Neuronal stem cell (in vitro differentiated cells): ENCODE measurements around the gene LIPN.

Experiments used
- DNase-seq: peaks from one replicate; pipeline ENCODE4 v3.0.0-alpha.2; 2013; ENCODE audit warnings: low spot score
- H2AFZ ChIP-seq: one replicate; pipeline ENCODE4 v1.6.1; 2013; ENCODE audit warnings: mild to moderate bottlenecking, low read length, inconsistent platforms
- H2AK5ac ChIP-seq: 2 replicates; pipeline ENCODE4 v1.6.1; 2013; ENCODE audit warnings: low read depth, mild to moderate bottlenecking, inconsistent platforms, low read length, moderate library complexity, mixed read lengths
- H2BK120ac ChIP-seq: 2 replicates; pipeline ENCODE4 v1.6.1; 2013; ENCODE audit warnings: low read depth, mild to moderate bottlenecking, inconsistent platforms, low read length, moderate library complexity, mixed read lengths
- H2BK12ac ChIP-seq: one replicate; pipeline ENCODE4 v1.6.1; 2013; ENCODE audit warnings: low read length, inconsistent platforms
- H2BK15ac ChIP-seq: 2 replicates; pipeline ENCODE4 v1.6.1; 2013; ENCODE audit warnings: mild to moderate bottlenecking, low read length, inconsistent platforms, mixed read lengths
- H2BK5ac ChIP-seq: one replicate; pipeline ENCODE4 v1.6.1; 2013; ENCODE audit warnings: inconsistent platforms, mild to moderate bottlenecking, low read length, moderate library complexity
- H3K14ac ChIP-seq: one replicate; pipeline ENCODE4 v1.6.1; 2013; ENCODE audit warnings: low read length, inconsistent platforms
- H3K18ac ChIP-seq: 2 replicates; pipeline ENCODE4 v1.6.1; 2013; ENCODE audit warnings: low read length, inconsistent platforms
- H3K23ac ChIP-seq: 2 replicates; pipeline ENCODE4 v1.6.1; 2013; ENCODE audit warnings: low read depth, mild to moderate bottlenecking, mixed read lengths, low read length, inconsistent platforms; ENCODE audit not compliant: poor library complexity
- H3K27ac ChIP-seq: replicated peaks from 3 replicates; pipeline ENCODE4 v1.5.1; 2013; ENCODE audit warnings: low read length, inconsistent platforms
- H3K27me3 ChIP-seq, 3 experiments: 2 replicates each; pipeline ENCODE4 v1.6.1; 2013; ENCODE audit warnings: low read length in 3 of 3, mild to moderate bottlenecking in 2 of 3, inconsistent platforms in 1 of 3, low read depth in 1 of 3, mixed read lengths in 1 of 3, moderate library complexity in 1 of 3; ENCODE audit not compliant: control insufficient read depth in 3 of 3, insufficient read depth in 3 of 3
- H3K36me3 ChIP-seq, 2 donors: replicated peaks in 1 of 2; 2 replicates each; pipeline ENCODE4 v1.6.1; 2013; ENCODE audit warnings: low read length in 2 of 2; ENCODE audit not compliant: control insufficient read depth in 2 of 2, insufficient read depth in 2 of 2
- H3K4ac ChIP-seq: 2 replicates; pipeline ENCODE4 v1.6.1; 2013; ENCODE audit warnings: inconsistent platforms, mild to moderate bottlenecking, low read length, moderate library complexity
- H3K4me1 ChIP-seq, 2 donors: 1 replicate in 1 of 2; 2 replicates in 1 of 2; pipeline ENCODE4 v1.6.1; 2013; ENCODE audit warnings: low read length in 2 of 2, low read depth in 1 of 2; ENCODE audit not compliant: control insufficient read depth in 2 of 2, insufficient read depth in 1 of 2
- H3K4me2 ChIP-seq: one replicate; pipeline ENCODE4 v1.6.1; 2013; ENCODE audit warnings: mild to moderate bottlenecking, low read length, inconsistent platforms; ENCODE audit not compliant: insufficient read depth, poor library complexity, severe bottlenecking
- H3K4me3 ChIP-seq, 2 donors: 2 replicates each; pipeline ENCODE4 v1.5.1; 2013; ENCODE audit warnings: low read length in 2 of 2, mild to moderate bottlenecking in 2 of 2, inconsistent platforms in 1 of 2, moderate library complexity in 1 of 2
- H3K79me1 ChIP-seq: one replicate; pipeline ENCODE4 v1.6.1; 2013; ENCODE audit warnings: low read depth, mild to moderate bottlenecking, inconsistent platforms, low read length, moderate library complexity
- H3K9ac ChIP-seq: one replicate; pipeline ENCODE4 v1.6.1; 2013; ENCODE audit warnings: mild to moderate bottlenecking, low read depth, low read length, inconsistent platforms; ENCODE audit not compliant: poor library complexity
- H3K9me3 ChIP-seq, 2 donors: replicated peaks in 1 of 2; 2 replicates each; pipeline versions ENCODE3 to v1.6.1; 2013; ENCODE audit warnings: low read length in 2 of 2, mild to moderate bottlenecking in 2 of 2, inconsistent platforms in 1 of 2, low read depth in 1 of 2, mixed read lengths in 1 of 2, moderate library complexity in 1 of 2; ENCODE audit not compliant: control insufficient read depth in 2 of 2, insufficient read depth in 1 of 2
- H4K8ac ChIP-seq: one replicate; pipeline ENCODE4 v1.6.1; 2013; ENCODE audit warnings: low read depth, mild to moderate bottlenecking, inconsistent platforms, low read length, moderate library complexity
- H4K91ac ChIP-seq: one replicate; pipeline ENCODE4 v1.6.1; 2013; ENCODE audit warnings: low read length, low read depth, mild to moderate bottlenecking, inconsistent platforms; ENCODE audit not compliant: poor library complexity
- WGBS, 2 donors: extraction: QIAGEN DNeasy Blood & Tissue Kit; methylation state at CpG; one replicate each; pipeline ENCODE4 v1.1.7; 2013; ENCODE audit warnings: missing lambda C conversion rate in 2 of 2, mixed read lengths in 1 of 2; ENCODE audit not compliant: insufficient read length in 2 of 2, insufficient replicate concordance in 1 of 2; ENCODE audit errors: extremely low coverage in 2 of 2; 5-methylcytosine and 5-hydroxymethylcytosine counted together

Gene LIPN

GRCh38 chr10:88792661-88793060, 32.8 kb downstream of the LIPN start:
- Histone ChIP-seq H4K91ac (no peak overlapping the region), H3K4me2 (no peak overlapping the region), H2AFZ (no peak overlapping the region), H3K9ac (no peak overlapping the region), H3K14ac (no peak overlapping the region), H3K23ac (no peak overlapping the region), H3K36me3 (no peaks in the 10 kb centered on the region), H3K4me1 (no peaks in the 10 kb centered on the region), H3K4ac (no peak overlapping the region), H2BK5ac (no peak overlapping the region), H2BK120ac (no peak overlapping the region), H3K18ac (no peak overlapping the region), H2AK5ac (no peak overlapping the region), H3K27ac (no peak overlapping the region), H3K79me1 (no peaks in the 10 kb centered on the region), H2BK15ac (no peak overlapping the region), H3K4me3 (no peak overlapping the region), H4K8ac (no peak overlapping the region), H3K27me3 (no peaks in the 10 kb centered on the region), H2BK12ac (no peak overlapping the region), H3K9me3 (no peaks in the 10 kb centered on the region)
- no CpG with 5 or more reads among the region's 4 CpGs for WGBS, 2 donors
- no peak for DNase-seq

GRCh38 chr10:88793712-88794299, 34.0 kb downstream of the LIPN start:
- no CpG with 5 or more reads among the region's 2 CpGs for WGBS, 2 donors
- Histone ChIP-seq H2AFZ (no peak overlapping the region), H3K27me3 (no peaks in the 10 kb centered on the region), H4K8ac (no peak overlapping the region), H2BK15ac (no peak overlapping the region), H2BK120ac (no peak overlapping the region), H2BK12ac (no peak overlapping the region), H3K79me1 (no peaks in the 10 kb centered on the region), H3K4ac (no peak overlapping the region), H3K14ac (no peak overlapping the region), H3K9ac (no peak overlapping the region), H2AK5ac (no peak overlapping the region), H3K36me3 (no peaks in the 10 kb centered on the region), H3K27ac (no peak overlapping the region), H3K23ac (no peak overlapping the region), H2BK5ac (no peak overlapping the region), H3K4me1 (no peaks in the 10 kb centered on the region), H3K9me3 (no peaks in the 10 kb centered on the region), H4K91ac (no peak overlapping the region), H3K4me3 (no peak overlapping the region), H3K4me2 (no peak overlapping the region), H3K18ac (no peak overlapping the region)
- DNase-seq: no peak

DNA sequence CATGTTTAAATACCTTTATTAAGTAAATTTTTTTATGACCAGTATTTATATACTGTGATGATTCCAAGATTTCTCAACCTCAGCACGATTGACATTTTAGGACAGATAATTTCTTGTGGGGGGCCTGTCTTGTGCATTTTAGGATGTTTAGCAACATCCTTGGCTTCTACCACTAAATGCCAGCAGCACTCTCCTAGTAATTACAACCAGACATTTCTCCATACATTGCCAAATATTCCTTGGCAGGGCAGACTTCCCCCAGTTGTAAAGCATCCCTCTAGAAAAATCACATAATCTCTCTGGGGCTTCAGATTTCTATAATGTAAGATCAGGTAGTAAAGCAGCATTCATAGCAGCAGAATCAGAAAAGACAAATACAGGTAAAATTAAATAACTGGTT, 34.9 kb downstream of the LIPN start:
- Histone ChIP-seq H3K4me1 (no peaks in the 10 kb centered on the region), H3K4ac (no peak overlapping the region), H3K36me3 (no peaks in the 10 kb centered on the region), H2AFZ (no peak overlapping the region), H2BK12ac (no peak overlapping the region), H3K9ac (no peak overlapping the region), H3K18ac (no peak overlapping the region), H3K27ac (no peak overlapping the region), H3K14ac (no peak overlapping the region), H2BK5ac (no peak overlapping the region), H2BK120ac (no peak overlapping the region), H3K4me3 (no peak overlapping the region), H4K91ac (no peak overlapping the region), H3K79me1 (no peaks in the 10 kb centered on the region), H3K9me3 (no peaks in the 10 kb centered on the region), H3K27me3 (no peaks in the 10 kb centered on the region), H3K4me2 (no peak overlapping the region), H2AK5ac (no peak overlapping the region), H3K23ac (no peak overlapping the region), H4K8ac (no peak overlapping the region), H2BK15ac (no peak overlapping the region)
- DNase-seq: no peak
- WGBS, 2 donors: no CpG with 5 or more reads among the region's 1 CpG

- no peak overlapping the region for H3K4ac ChIP-seq
- H3K27me3 ChIP-seq: no peaks in the 10 kb centered on the region
- H2BK12ac ChIP-seq: no peak overlapping the region
- H3K36me3 ChIP-seq: no peaks in the 10 kb centered on the region
- H3K23ac ChIP-seq: no peak overlapping the region
- no peak overlapping the region for H3K27ac ChIP-seq
- H3K9ac ChIP-seq: no peak overlapping the region
- no peaks in the 10 kb centered on the region for H3K9me3 ChIP-seq
- no peak overlapping the region for H2AFZ ChIP-seq
- H3K79me1 ChIP-seq: no peaks in the 10 kb centered on the region
- H4K91ac ChIP-seq: no peak overlapping the region
- H3K4me2 ChIP-seq: no peak overlapping the region
- no CpG with 5 or more reads among the region's 2 CpGs for WGBS, 2 donors
- H2BK5ac ChIP-seq: no peak overlapping the region
- H2BK120ac ChIP-seq: no peak overlapping the region
- H2BK15ac ChIP-seq: no peak overlapping the region
- H3K4me1 ChIP-seq: no peaks in the 10 kb centered on the region
- no peak overlapping the region for H3K18ac ChIP-seq
- no peak for DNase-seq
- H3K4me3 ChIP-seq: no peak overlapping the region
- H4K8ac ChIP-seq: no peak overlapping the region
- H3K14ac ChIP-seq: no peak overlapping the region
- H2AK5ac ChIP-seq: no peak overlapping the region
Observed at GRCh38 chr10:88800152-88801125, 40.6 kb downstream of the LIPN start.
